Nephron progenitor cell (in vitro differentiated cells): ENCODE results near the gene NRG2.

Source experiments
- DNase-seq: peaks from one replicate; pipeline ENCODE4 v3.0.0; 2021
- H3K27ac Mint-ChIP-seq: 2 replicates; pipeline ENCODE4 v1.8.0; 2021; ENCODE audit warnings: mild to moderate bottlenecking, moderate library complexity, mixed read lengths
- H3K27me3 Mint-ChIP-seq: 2 replicates; pipeline ENCODE4 v1.8.0; 2021; ENCODE audit warnings: mild to moderate bottlenecking, low read depth, mixed read lengths; ENCODE audit not compliant: poor library complexity
- H3K36me3 Mint-ChIP-seq: 2 replicates; pipeline ENCODE4 v1.8.0; 2021; ENCODE audit warnings: low read depth, mixed read lengths
- H3K4me1 Mint-ChIP-seq: 2 replicates; pipeline ENCODE4 v1.8.0; 2021; ENCODE audit warnings: mixed read lengths
- H3K4me3 Mint-ChIP-seq: 2 replicates; pipeline ENCODE4 v1.8.0; 2021; ENCODE audit warnings: mild to moderate bottlenecking, moderate library complexity, mixed read lengths
- H3K9me3 Mint-ChIP-seq: 2 replicates; pipeline ENCODE4 v1.8.0; 2021; ENCODE audit warnings: mild to moderate bottlenecking, moderate library complexity, mixed read lengths
- TF ChIP-seq, protein P1 (sequence below): fragments of 200-600 bp; sonication (generic); IDR thresholded peaks from 2 replicates; pipeline ENCODE4 v1.5.0; 2021; ENCODE audit warnings: antibody characterized with exemption

Gene NRG2

DNA sequence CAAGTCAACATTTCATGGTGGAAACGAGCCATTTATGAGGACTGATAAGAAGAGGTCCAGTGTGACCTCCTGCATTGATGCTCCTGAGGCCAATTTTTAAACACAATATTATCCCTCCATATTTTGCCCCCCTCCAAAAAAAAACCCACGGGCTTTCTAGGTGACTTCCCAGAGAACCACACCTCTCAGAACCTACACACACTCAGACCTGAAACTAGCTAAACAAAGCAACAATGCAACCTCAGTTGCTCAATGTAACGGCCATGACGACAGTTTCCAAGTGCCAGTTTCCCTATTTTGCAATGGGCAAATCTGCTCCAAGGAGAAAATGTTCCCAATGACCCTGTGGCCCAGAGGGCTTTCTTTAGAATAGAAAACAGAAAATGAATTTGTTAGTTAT is 3.5 kb downstream of the NRG2 start:
- H3K4me3 Mint-ChIP-seq = no peak overlapping the region
- H3K9me3 Mint-ChIP-seq = peaks cover 7% of the 10 kb centered on the region
- H3K27ac Mint-ChIP-seq = no peak overlapping the region
- peaks cover 12% of the 10 kb centered on the region for H3K4me1 Mint-ChIP-seq
- TF ChIP-seq, protein P1, sequence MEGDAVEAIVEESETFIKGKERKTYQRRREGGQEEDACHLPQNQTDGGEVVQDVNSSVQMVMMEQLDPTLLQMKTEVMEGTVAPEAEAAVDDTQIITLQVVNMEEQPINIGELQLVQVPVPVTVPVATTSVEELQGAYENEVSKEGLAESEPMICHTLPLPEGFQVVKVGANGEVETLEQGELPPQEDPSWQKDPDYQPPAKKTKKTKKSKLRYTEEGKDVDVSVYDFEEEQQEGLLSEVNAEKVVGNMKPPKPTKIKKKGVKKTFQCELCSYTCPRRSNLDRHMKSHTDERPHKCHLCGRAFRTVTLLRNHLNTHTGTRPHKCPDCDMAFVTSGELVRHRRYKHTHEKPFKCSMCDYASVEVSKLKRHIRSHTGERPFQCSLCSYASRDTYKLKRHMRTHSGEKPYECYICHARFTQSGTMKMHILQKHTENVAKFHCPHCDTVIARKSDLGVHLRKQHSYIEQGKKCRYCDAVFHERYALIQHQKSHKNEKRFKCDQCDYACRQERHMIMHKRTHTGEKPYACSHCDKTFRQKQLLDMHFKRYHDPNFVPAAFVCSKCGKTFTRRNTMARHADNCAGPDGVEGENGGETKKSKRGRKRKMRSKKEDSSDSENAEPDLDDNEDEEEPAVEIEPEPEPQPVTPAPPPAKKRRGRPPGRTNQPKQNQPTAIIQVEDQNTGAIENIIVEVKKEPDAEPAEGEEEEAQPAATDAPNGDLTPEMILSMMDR = no peak
- peaks cover 98% of the 10 kb centered on the region for H3K27me3 Mint-ChIP-seq
- DNase-seq = no peak
- H3K36me3 Mint-ChIP-seq = no peaks in the 10 kb centered on the region

DNA sequence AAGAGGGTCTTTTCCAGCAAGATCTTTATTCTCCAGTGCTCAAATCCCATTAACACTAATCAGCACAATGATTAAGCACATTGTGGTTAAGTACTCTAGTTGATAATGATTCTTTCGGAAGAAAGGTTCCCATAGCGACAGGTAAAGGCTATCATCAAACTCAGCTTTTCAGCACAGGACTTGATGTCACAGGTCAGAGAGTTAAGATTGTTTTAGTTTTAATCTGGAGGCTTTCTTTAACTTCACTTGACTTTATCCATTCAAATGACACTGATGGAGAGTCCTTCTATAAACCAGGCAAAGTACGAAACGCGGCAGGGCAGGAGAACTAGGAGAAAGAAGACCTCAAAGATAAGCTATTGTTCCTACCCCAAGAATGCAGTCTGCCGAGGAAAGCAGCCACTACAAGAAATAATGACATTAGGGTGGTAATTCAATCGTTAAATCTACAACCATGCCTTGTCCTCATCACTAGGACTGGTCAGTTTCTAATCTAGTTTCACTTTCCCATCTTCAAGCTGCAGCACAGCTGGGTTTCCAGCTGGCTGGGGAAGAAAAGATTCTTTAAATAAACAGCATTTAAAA is 4.6 kb downstream of the NRG2 start:
- Mint-ChIP-seq H3K4me3 (no peak overlapping the region), H3K36me3 (no peaks in the 10 kb centered on the region), H3K27ac (no peak overlapping the region), H3K9me3 (peaks cover 18% of the 10 kb centered on the region), H3K27me3 (peaks cover 98% of the 10 kb centered on the region), H3K4me1 (peaks cover 12% of the 10 kb centered on the region)
- TF ChIP-seq, protein P1 = no peak
- DNase-seq = no peak

DNA sequence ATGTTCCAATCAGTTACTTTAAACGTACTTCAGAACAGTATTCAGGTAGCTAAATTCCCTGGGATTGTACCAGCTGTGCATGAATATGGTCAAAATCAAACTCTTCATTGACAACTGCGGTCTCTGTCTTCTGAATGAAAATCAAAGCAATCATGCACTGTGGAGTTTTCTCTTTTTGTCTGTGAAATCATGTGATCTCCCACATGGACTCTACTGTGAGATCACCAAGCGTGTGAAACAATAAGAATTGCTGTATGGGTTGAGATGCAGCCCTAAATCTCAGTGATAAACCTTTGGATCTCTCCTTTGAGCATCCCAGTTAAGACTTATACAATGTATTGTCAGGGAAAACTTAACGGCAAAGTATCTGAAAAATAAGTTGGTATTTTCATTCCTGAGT is 6.1 kb downstream of the NRG2 start:
- H3K27me3 Mint-ChIP-seq = peaks cover 95% of the 10 kb centered on the region
- H3K36me3 Mint-ChIP-seq = no peaks in the 10 kb centered on the region
- no peak overlapping the region for H3K4me3 Mint-ChIP-seq
- H3K27ac Mint-ChIP-seq = no peak overlapping the region
- H3K4me1 Mint-ChIP-seq = peaks cover 12% of the 10 kb centered on the region
- no peak for DNase-seq
- peaks cover 18% of the 10 kb centered on the region for H3K9me3 Mint-ChIP-seq
- TF ChIP-seq, protein P1 = no peak

DNA sequence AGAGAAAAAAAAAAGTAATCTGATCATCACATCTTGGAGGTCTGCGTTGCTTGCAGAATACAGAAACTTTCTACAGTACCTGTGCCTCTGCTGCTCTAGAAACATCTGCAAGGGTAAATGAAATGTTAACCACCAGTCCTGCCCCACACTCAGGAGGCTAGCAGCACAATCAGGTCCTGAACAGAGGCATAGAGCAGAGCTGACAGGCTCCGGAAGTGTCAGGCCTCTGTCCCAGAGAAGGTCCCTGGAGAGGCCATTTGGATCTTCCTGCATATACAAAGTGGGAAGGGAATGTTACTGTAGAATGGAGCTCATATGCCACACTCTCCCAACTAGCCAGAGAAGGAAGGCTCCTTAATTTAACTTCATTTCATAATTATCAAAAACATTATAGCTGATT is 7.2 kb downstream of the NRG2 start:
- no peak for DNase-seq
- no peak overlapping the region for H3K27ac Mint-ChIP-seq
- peaks cover 18% of the 10 kb centered on the region for H3K9me3 Mint-ChIP-seq
- no peak overlapping the region for H3K4me3 Mint-ChIP-seq
- peaks cover 95% of the 10 kb centered on the region for H3K27me3 Mint-ChIP-seq
- peaks cover 3% of the 10 kb centered on the region for H3K4me1 Mint-ChIP-seq
- H3K36me3 Mint-ChIP-seq = no peaks in the 10 kb centered on the region
- TF ChIP-seq, protein P1 = no peak

DNA sequence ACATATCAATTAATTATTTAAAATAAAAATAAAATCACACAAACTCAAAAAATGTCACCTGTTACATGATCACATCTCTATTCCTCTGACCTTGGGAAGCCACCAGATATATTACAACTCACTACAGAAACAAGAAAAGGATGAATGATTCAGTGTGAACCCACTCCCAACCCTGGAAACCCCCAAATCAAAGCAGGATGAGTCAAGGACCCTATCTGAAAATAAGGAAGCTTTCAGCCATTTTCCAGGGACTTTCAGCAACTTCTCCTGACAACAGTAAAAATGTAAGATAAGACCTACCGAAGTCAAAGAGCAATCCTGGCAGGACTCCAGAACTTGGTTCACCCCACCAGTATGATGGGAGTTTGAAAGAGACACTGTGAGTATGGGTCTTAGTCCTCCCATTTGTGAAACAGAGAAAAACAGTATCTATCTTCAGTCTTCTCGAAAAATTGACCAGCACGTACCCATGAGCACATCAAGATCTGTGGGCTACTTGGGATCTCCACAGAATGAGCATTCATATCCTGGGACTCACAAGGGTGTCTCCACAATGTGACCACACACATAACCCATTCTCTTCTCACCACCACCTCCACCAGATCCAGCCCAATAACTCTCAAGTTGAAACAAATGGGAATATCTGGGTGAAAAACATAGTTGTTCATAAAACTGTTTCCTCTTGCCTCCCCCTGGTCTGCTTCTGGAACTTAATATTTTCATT is 9.9 kb downstream of the NRG2 start:
- no peak overlapping the region for H3K27ac Mint-ChIP-seq
- H3K27me3 Mint-ChIP-seq = peaks cover 95% of the 10 kb centered on the region
- H3K9me3 Mint-ChIP-seq = peaks cover 18% of the 10 kb centered on the region
- DNase-seq = no peak
- no peaks in the 10 kb centered on the region for H3K36me3 Mint-ChIP-seq
- H3K4me1 Mint-ChIP-seq = no peaks in the 10 kb centered on the region
- TF ChIP-seq, protein P1 = no peak
- no peak overlapping the region for H3K4me3 Mint-ChIP-seq

DNA sequence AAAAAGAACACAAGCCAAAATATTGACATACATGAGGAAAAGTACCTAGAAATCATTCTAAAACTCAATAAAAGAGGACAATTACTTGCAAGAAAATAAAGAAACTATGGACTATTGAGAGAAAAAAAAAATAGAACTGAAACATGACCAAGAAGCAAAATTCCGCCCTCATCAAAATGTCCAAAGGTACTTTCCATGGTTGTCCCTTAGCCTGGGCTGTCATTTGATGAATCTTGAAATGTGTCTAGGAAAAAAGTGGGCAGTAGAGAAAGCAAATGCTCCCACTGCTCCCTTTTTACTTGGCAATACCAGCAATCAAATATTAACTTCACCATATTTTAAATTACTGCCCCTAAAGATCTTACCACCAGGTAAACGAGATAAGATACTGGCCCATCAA is 10.8 kb downstream of the NRG2 start:
- peaks cover 96% of the 10 kb centered on the region for H3K27me3 Mint-ChIP-seq
- TF ChIP-seq, protein P1 = no peak
- DNase-seq = no peak
- H3K4me3 Mint-ChIP-seq = no peak overlapping the region
- H3K4me1 Mint-ChIP-seq = no peaks in the 10 kb centered on the region
- no peak overlapping the region for H3K27ac Mint-ChIP-seq
- H3K9me3 Mint-ChIP-seq = peaks cover 18% of the 10 kb centered on the region
- no peaks in the 10 kb centered on the region for H3K36me3 Mint-ChIP-seq
